Prostate gland (tissue), 2 donors: Measurements from ENCODE around the gene RPS18.

Source experiments
- POLR2A ChIP-seq: fragments of 450-650 bp; IDR thresholded peaks from one replicate; pipeline ENCODE4 v1.6.1; 2016; ENCODE audit warnings: antibody characterized with exemption, mild to moderate bottlenecking
- POLR2AphosphoS5 ChIP-seq: sonication (generic); formaldehyde crosslinking; IDR thresholded peaks from one replicate; pipeline ENCODE4 v1.6.1; 2017; ENCODE audit warnings: antibody characterized with exemption
- TF ChIP-seq, protein P1 (sequence below), 4 experiments: fragments of 200-600 bp in 2 of 4; fragments of 450-650 bp in 2 of 4; sonication (generic) in 2 of 4; IDR thresholded peaks; 1 replicate in 3 of 4; 2 replicates in 1 of 4; pipeline ENCODE4 v1.5.1; 2016 to 2019; ENCODE audit warnings: antibody characterized with exemption in 4 of 4, mild to moderate bottlenecking in 2 of 4, moderate library complexity in 2 of 4

DNA sequence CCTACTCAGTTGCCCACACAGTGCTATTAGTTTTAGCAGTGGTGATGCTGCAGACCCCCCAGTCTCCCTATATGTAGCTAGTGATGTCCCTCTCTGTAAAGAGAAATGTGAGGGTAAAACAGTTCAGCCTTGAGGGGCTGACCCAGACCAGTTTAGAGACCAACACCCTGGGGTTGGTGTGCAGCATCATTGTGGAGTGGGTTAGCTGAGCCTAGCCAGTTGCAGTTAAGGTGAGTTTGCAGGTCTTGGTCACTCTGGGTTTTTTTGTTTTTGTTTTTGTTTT lies 4.6 kb downstream of the RPS18 start:
- TF ChIP-seq POLR2A (no peak), POLR2AphosphoS5 (no peak)
- TF ChIP-seq, protein P1, sequence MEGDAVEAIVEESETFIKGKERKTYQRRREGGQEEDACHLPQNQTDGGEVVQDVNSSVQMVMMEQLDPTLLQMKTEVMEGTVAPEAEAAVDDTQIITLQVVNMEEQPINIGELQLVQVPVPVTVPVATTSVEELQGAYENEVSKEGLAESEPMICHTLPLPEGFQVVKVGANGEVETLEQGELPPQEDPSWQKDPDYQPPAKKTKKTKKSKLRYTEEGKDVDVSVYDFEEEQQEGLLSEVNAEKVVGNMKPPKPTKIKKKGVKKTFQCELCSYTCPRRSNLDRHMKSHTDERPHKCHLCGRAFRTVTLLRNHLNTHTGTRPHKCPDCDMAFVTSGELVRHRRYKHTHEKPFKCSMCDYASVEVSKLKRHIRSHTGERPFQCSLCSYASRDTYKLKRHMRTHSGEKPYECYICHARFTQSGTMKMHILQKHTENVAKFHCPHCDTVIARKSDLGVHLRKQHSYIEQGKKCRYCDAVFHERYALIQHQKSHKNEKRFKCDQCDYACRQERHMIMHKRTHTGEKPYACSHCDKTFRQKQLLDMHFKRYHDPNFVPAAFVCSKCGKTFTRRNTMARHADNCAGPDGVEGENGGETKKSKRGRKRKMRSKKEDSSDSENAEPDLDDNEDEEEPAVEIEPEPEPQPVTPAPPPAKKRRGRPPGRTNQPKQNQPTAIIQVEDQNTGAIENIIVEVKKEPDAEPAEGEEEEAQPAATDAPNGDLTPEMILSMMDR (IDR thresholded peaks at IDR 0.05) = no peak
